Muscle of back (tissue), 13 donors: ENCODE results near the gene TNRC6B. TPM values are rescaled to one million over a fixed set of nuclear protein-coding genes. Genes with fewer than 3 reads are reported as not detected.
"Not testable (repeated sequence)": the region's sequence is repeated elsewhere in the genome, so short reads cannot be mapped to it uniquely, and the experiment has no call there.

ENCODE experiments used
- DNase-seq, 3 donors: peaks; one replicate each; pipeline versions ENCODE4 v3.0.0 to v3.0.0-alpha.2; 2013
- long read RNA-seq, 9 donors: transcript quantifications; one replicate each; lab custom pipeline, GENCODE V29; 2026
- polyA plus RNA-seq, 10 donors: library from polyadenylated mRNA; unstranded; fragments of 120-200 nt; gene quantifications; one replicate each; pipeline ENCODE4 v1.2.1, GENCODE V29; 2013; ENCODE audit not compliant: insufficient read length in 10 of 10

TNRC6B gene
- 10 to 100 TPM in 5 of 10 donors, 1 to 10 TPM in 5; 7.0 to 11.2 (median 10.0) TPM for polyA plus RNA-seq
- long read RNA-seq, donor 1, partial matches to known transcripts = 0 of 1 reads
- long read RNA-seq, donor 1, other reads (novel, unspliced or antisense) = 0 of 1 reads
- long read RNA-seq, donor 2 = 0 reads
- long read RNA-seq, donor 3 = 0 reads
- long read RNA-seq, donor 4 = 0 reads
- long read RNA-seq, donor 5, partial matches to known transcripts = 6 of 8 reads
- long read RNA-seq, donor 5, other reads (novel, unspliced or antisense) = 0 of 8 reads
- long read RNA-seq, donor 6, partial matches to known transcripts = 19 of 19 reads
- long read RNA-seq, donor 6, other reads (novel, unspliced or antisense) = 0 of 19 reads
- long read RNA-seq, donor 7 = 0 reads
- long read RNA-seq, donor 8 = 0 reads
- long read RNA-seq, donor 9 = 0 reads

- peak; percentile 95 to 99 (median 97) for DNase-seq
Measured at GRCh38 chr22:40177738-40178416, at the start of gene TNRC6B. TSS of gene TNRC6B (plus strand) at chr22:40177925. CDS start at chr22:40178136, 211 bp downstream.

- peak in 2 of 3 donors; percentile 24 to 48 for DNase-seq
Measured at GRCh38 chr22:40128989-40129388, 48.7 kb upstream of the TNRC6B start.

- no peak for DNase-seq
Measured at GRCh38 chr22:40137132-40137531, 40.6 kb upstream of the TNRC6B start.

- no peak for DNase-seq
Measured at GRCh38 chr22:40138866-40139265, 38.9 kb upstream of the TNRC6B start.

- DNase-seq = no peak
Measured at GRCh38 chr22:40147388-40148176, 30.1 kb upstream of the TNRC6B start.

GRCh38 chr22:40153192-40153591 lies 24.5 kb upstream of the TNRC6B start:
- no peak for DNase-seq

- no peak for DNase-seq
Measured at GRCh38 chr22:40153705-40154104, 24.0 kb upstream of the TNRC6B start.

- DNase-seq = peak in 2 of 3 donors; percentile 10 to 11
Measured at GRCh38 chr22:40156001-40156516, 21.7 kb upstream of the TNRC6B start.

- DNase-seq = not testable (repeated sequence)
Measured at GRCh38 chr22:40156682-40157081, 21.0 kb upstream of the TNRC6B start.

- peak in 1 of 3 donors; percentile 25 for DNase-seq
Measured at GRCh38 chr22:40157330-40157945, 20.3 kb upstream of the TNRC6B start.

GRCh38 chr22:40161194-40161593 lies 16.5 kb upstream of the TNRC6B start:
- no peak for DNase-seq

- DNase-seq = not testable (repeated sequence)
Measured at GRCh38 chr22:40165537-40165936, 12.2 kb upstream of the TNRC6B start.

GRCh38 chr22:40175611-40176244 lies 2.0 kb upstream of the TNRC6B start:
- DNase-seq = peak; percentile 67 to 84 (median 68)

- DNase-seq = peak; percentile 57 to 73 (median 57)
Measured at GRCh38 chr22:40176921-40177737, 596 bp upstream of the TNRC6B start.

GRCh38 chr22:40178417-40179409 lies 988 bp downstream of the TNRC6B start:
- DNase-seq = peak; percentile 76 to 91 (median 81)

- peak in 2 of 3 donors; percentile 31 to 60 for DNase-seq
Measured at GRCh38 chr22:40179526-40179925, 1.8 kb downstream of the TNRC6B start.

GRCh38 chr22:40180403-40180802 lies 2.7 kb downstream of the TNRC6B start:
- DNase-seq = no peak

- no peak for DNase-seq
Measured at GRCh38 chr22:40181323-40181722, 3.6 kb downstream of the TNRC6B start.
